H1 (cell line): Measurements from ENCODE around the gene CALHM5. TPM values are rescaled to one million over a fixed set of nuclear protein-coding genes. Genes with fewer than 3 reads are reported as not detected.
A peak's percentile ranks its signal among the peaks of the same experiment; 100 is the strongest.

ENCODE experiments used
- CTCF ChIA-PET: fragments of 300-600 bp; sonication (Branson Sonifier 250); formaldehyde crosslinking; loops from one replicate; lab custom pipeline; 2021; ENCODE audit not compliant: partially characterized antibody; lab: Charles Lee
- POLR2A ChIA-PET: fragments of 300-600 bp; sonication (Branson Sonifier 250); formaldehyde crosslinking; loops from one replicate; lab custom pipeline; 2021; ENCODE audit warnings: inconsistent platforms; ENCODE audit not compliant: partially characterized antibody; lab: Charles Lee
- DNase-seq, 2 experiments: peaks; one replicate each; pipeline versions ENCODE4 v3.0.0 to v3.0.0-alpha.2; 2010 to 2022; ENCODE audit warnings: low spot score in 2 of 2, low read depth in 1 of 2, mixed read lengths in 1 of 2
- FAIRE-seq: peaks from 2 replicates; lab custom pipeline; 2011; peaks lifted over from hg19 to GRCh38; lab: Jason Lieb, UNC
- H2AFZ ChIP-seq: 2 replicates; pipeline ENCODE4 v1.8.1; 2012; ENCODE audit warnings: low read length, inconsistent platforms
- H2AK5ac ChIP-seq: 2 replicates; pipeline ENCODE4 v1.6.1; 2013; ENCODE audit warnings: low read depth, low read length
- H2BK120ac ChIP-seq: replicated peaks from 2 replicates; pipeline ENCODE3; 2013; ENCODE audit warnings: low read depth, low read length, inconsistent platforms
- H2BK12ac ChIP-seq: 2 replicates; pipeline ENCODE4 v1.6.1; 2013; ENCODE audit warnings: low read depth, low read length
- H2BK15ac ChIP-seq: 2 replicates; pipeline ENCODE4 v1.6.1; 2013; ENCODE audit warnings: low read length
- H2BK20ac ChIP-seq: 2 replicates; pipeline ENCODE4 v1.6.1; 2013; ENCODE audit warnings: low read length
- H2BK5ac ChIP-seq: 2 replicates; pipeline ENCODE4 v1.6.1; 2013; ENCODE audit warnings: low read depth, low read length
- H3K14ac ChIP-seq: 2 replicates; pipeline ENCODE4 v1.6.1; 2013; ENCODE audit warnings: inconsistent platforms; ENCODE audit not compliant: insufficient read length
- H3K18ac ChIP-seq: 2 replicates; pipeline ENCODE4 v1.6.1; 2013; ENCODE audit warnings: low read length; ENCODE audit errors: extremely low read depth
- H3K23ac ChIP-seq: 2 replicates; pipeline ENCODE4 v1.6.1; 2013; ENCODE audit warnings: inconsistent platforms; ENCODE audit not compliant: insufficient read length
- H3K23me2 ChIP-seq: 2 replicates; pipeline ENCODE4 v1.6.1; 2013; ENCODE audit warnings: low read depth, low read length
- H3K27ac ChIP-seq: 2 replicates; pipeline ENCODE4 v1.6.1; 2011; ENCODE audit warnings: low read depth, low read length, inconsistent platforms
- H3K27me3 ChIP-seq, 4 experiments: replicated peaks in 1 of 4; 1 replicate in 1 of 4; 2 replicates in 3 of 4; pipeline versions ENCODE4 v1.6.1 to v1.8.1; 2011 to 2013; ENCODE audit warnings: low read length in 3 of 4, mild to moderate bottlenecking in 3 of 4, inconsistent platforms in 2 of 4, mixed read lengths in 2 of 4, moderate library complexity in 1 of 4; ENCODE audit not compliant: control insufficient read depth in 3 of 4, insufficient read depth in 3 of 4; ENCODE audit errors: extremely low read depth in 1 of 4
- H3K36me3 ChIP-seq, 4 experiments: 2 replicates each; pipeline versions ENCODE4 v1.6.1 to v1.8.1; 2011 to 2013; ENCODE audit warnings: mild to moderate bottlenecking in 4 of 4, low read length in 3 of 4, moderate library complexity in 2 of 4, control low read depth in 1 of 4, inconsistent platforms in 1 of 4; ENCODE audit not compliant: insufficient read depth in 4 of 4, control insufficient read depth in 2 of 4
- H3K4ac ChIP-seq: replicated peaks from 2 replicates; pipeline ENCODE3; 2013; ENCODE audit warnings: low read length, low read depth, mixed read lengths, inconsistent platforms; ENCODE audit not compliant: insufficient read length
- H3K4me1 ChIP-seq, 4 experiments: replicated peaks in 1 of 4; 1 replicate in 1 of 4; 2 replicates in 3 of 4; pipeline versions ENCODE4 v1.6.1 to v1.8.1; 2011 to 2013; ENCODE audit warnings: low read length in 3 of 4, inconsistent platforms in 2 of 4, mixed read lengths in 1 of 4; ENCODE audit not compliant: insufficient read depth in 4 of 4, control insufficient read depth in 3 of 4
- H3K4me2 ChIP-seq, 2 experiments: 2 replicates each; pipeline versions ENCODE4 v1.6.1 to v1.8.1; 2011 to 2013; ENCODE audit warnings: low read depth in 2 of 2, low read length in 2 of 2, control low read depth in 1 of 2, inconsistent platforms in 1 of 2, mild to moderate bottlenecking in 1 of 2; ENCODE audit not compliant: insufficient read depth in 1 of 2
- H3K4me3 ChIP-seq, 4 experiments: fragments of 200-600, 300-600 bp in 1 of 4; sonication (generic), shearing (Covaris generic), sonication (Bioruptor Twin) in 1 of 4; 2 replicates each; pipeline versions ENCODE4 v1.5.1 to v1.8.1; 2011 to 2016; ENCODE audit warnings: low read length in 4 of 4, low read depth in 3 of 4, control low read depth in 2 of 4, inconsistent platforms in 2 of 4, mild to moderate bottlenecking in 2 of 4, mixed read lengths in 1 of 4, moderate library complexity in 1 of 4; ENCODE audit not compliant: insufficient read depth in 2 of 4; ENCODE audit errors: extremely low read depth in 1 of 4
- H3K56ac ChIP-seq: replicated peaks from 2 replicates; pipeline ENCODE3; 2013; ENCODE audit warnings: low read depth, mild to moderate bottlenecking, mixed read lengths, low read length, inconsistent platforms; ENCODE audit not compliant: insufficient read length
- H3K79me1 ChIP-seq: 2 replicates; pipeline ENCODE4 v1.6.1; 2013; ENCODE audit warnings: low read depth, low read length, control low read depth
- H3K79me2 ChIP-seq, 2 experiments: 2 replicates each; pipeline versions ENCODE4 v1.6.1 to v1.8.1; 2012 to 2013; ENCODE audit warnings: low read length in 2 of 2, mild to moderate bottlenecking in 2 of 2, inconsistent platforms in 1 of 2; ENCODE audit not compliant: insufficient read depth in 2 of 2, control insufficient read depth in 1 of 2
- H3K9ac ChIP-seq, 4 experiments: replicated peaks in 1 of 4; 1 replicate in 1 of 4; 2 replicates in 3 of 4; pipeline versions ENCODE4 v1.6.1 to v1.8.1; 2011 to 2013; ENCODE audit warnings: low read depth in 3 of 4, low read length in 3 of 4, control low read depth in 2 of 4, mild to moderate bottlenecking in 2 of 4, moderate library complexity in 2 of 4, inconsistent platforms in 1 of 4; ENCODE audit errors: extremely low read depth in 1 of 4
- H3K9me3 ChIP-seq, 2 experiments: 2 replicates each; pipeline versions ENCODE4 v1.6.1 to v1.8.1; 2012 to 2013; ENCODE audit warnings: mild to moderate bottlenecking in 2 of 2, moderate library complexity in 2 of 2, control low read depth in 1 of 2, inconsistent platforms in 1 of 2, low read depth in 1 of 2, low read length in 1 of 2, mixed read lengths in 1 of 2; ENCODE audit not compliant: insufficient read depth in 2 of 2
- H4K20me1 ChIP-seq, 2 experiments: replicated peaks in 1 of 2; 2 replicates each; pipeline versions ENCODE3 to v1.8.1; 2011 to 2013; ENCODE audit warnings: inconsistent platforms in 2 of 2, low read length in 2 of 2, mild to moderate bottlenecking in 1 of 2; ENCODE audit not compliant: insufficient read depth in 2 of 2, control insufficient read depth in 1 of 2
- H4K5ac ChIP-seq: 2 replicates; pipeline ENCODE4 v1.6.1; 2013; ENCODE audit warnings: low read length, low read depth, mixed read lengths, inconsistent platforms; ENCODE audit not compliant: insufficient read length
- H4K8ac ChIP-seq: 2 replicates; pipeline ENCODE4 v1.8.0; 2013; ENCODE audit warnings: mild to moderate bottlenecking, moderate library complexity, low read length, inconsistent platforms; ENCODE audit not compliant: insufficient read depth; ENCODE audit errors: extremely low read depth
- H4K91ac ChIP-seq: replicated peaks from 2 replicates; pipeline ENCODE3; 2013; ENCODE audit warnings: low read length, mixed read lengths, inconsistent platforms; ENCODE audit not compliant: insufficient read length
- CTCF ChIP-seq, 3 experiments: IDR thresholded peaks; 1 replicate in 2 of 3; 2 replicates in 1 of 3; pipeline versions ENCODE4 v1.5.1 to v1.6.1; 2011; ENCODE audit warnings: low read length in 3 of 3, mild to moderate bottlenecking in 3 of 3, inconsistent platforms in 2 of 3, low read depth in 1 of 3, moderate library complexity in 1 of 3; ENCODE audit not compliant: insufficient read depth in 1 of 3; ENCODE audit errors: control extremely low read depth in 1 of 3
- HDAC6 ChIP-seq: IDR thresholded peaks from one replicate; pipeline ENCODE4 v1.7.1; 2012; ENCODE audit warnings: low read depth, mild to moderate bottlenecking, inconsistent platforms, low read length, moderate library complexity
- KDM1A ChIP-seq: fragments of 200-600, 300-600 bp; sonication (generic); IDR thresholded peaks from 2 replicates; pipeline ENCODE4 v1.7.1; 2016; ENCODE audit warnings: mild to moderate bottlenecking, low read length, borderline replicate concordance
- RAD21 ChIP-seq, 2 experiments: IDR thresholded peaks in 1 of 2; conservative IDR thresholded peaks in 1 of 2; 2 replicates each; pipeline ENCODE4 v1.6.1; 2011; ENCODE audit warnings: low read depth in 2 of 2, low read length in 2 of 2, improper control_type of control experiment in 1 of 2, inconsistent platforms in 1 of 2, mild to moderate bottlenecking in 1 of 2, moderate library complexity in 1 of 2
- SP1 ChIP-seq: IDR thresholded peaks from 2 replicates; pipeline ENCODE4 v1.6.1; 2011; ENCODE audit warnings: low read depth, low read length
- SRF ChIP-seq: IDR thresholded peaks from 2 replicates; pipeline ENCODE4 v1.6.1; 2011; ENCODE audit warnings: mild to moderate bottlenecking, low read depth, low read length, moderate library complexity
- TBP ChIP-seq: IDR thresholded peaks from 2 replicates; pipeline ENCODE4 v1.6.1; 2011; ENCODE audit warnings: low read depth, low read length, improper control_type of control experiment
- TCF12 ChIP-seq: IDR thresholded peaks from 2 replicates; pipeline ENCODE4 v1.6.1; 2011; ENCODE audit warnings: low read depth, mild to moderate bottlenecking, low read length
- WGBS, 2 experiments: shearing (Covaris generic) in 1 of 2; methylation state at CpG; one replicate each; pipeline versions ENCODE4 v1.1.6 to v1.1.7; 2013 to 2015; ENCODE audit warnings: low lambda C conversion rate in 2 of 2, mixed read lengths in 2 of 2, inconsistent platforms in 1 of 2, low coverage in 1 of 2, missing lambda C conversion rate in 1 of 2; ENCODE audit not compliant: insufficient replicate concordance in 2 of 2, insufficient coverage in 1 of 2, insufficient read length in 1 of 2; ENCODE audit errors: extremely low coverage in 1 of 2, missing lambda C conversion rate in 1 of 2; 5-methylcytosine and 5-hydroxymethylcytosine counted together
- polyA plus RNA-seq, 7 experiments: library from polyadenylated mRNA; depleted of rRNA in 3 of 7; stranded (reverse) in 5 of 7; unstranded in 2 of 7; fragments of >200 nt in 5 of 7; fragments of 200-250 nt in 2 of 7; gene quantifications; 1 replicate in 5 of 7; 2 replicates in 1 of 7; 4 replicates in 1 of 7; pipeline versions ENCODE4 v1.2.1 to v1.2.3, GENCODE V29; 2011 to 2013; ENCODE audit warnings: missing spikeins in 2 of 7, mixed read lengths in 2 of 7
- total RNA-seq: library from RNA; stranded (reverse); fragmentation: NEBNext Ultra II Directional; extraction: Animal tissue kit (Norgen Biotek cat#: 25700); gene quantifications from 2 replicates; pipeline ENCODE4 v1.2.1, GENCODE V29; 2021

Gene CALHM5
- total and polyA plus RNA-seq, 2 of the 8 experiments (the other 6 are each of a cell fraction or from before 2014, with no cell fraction given) = 0.05 to 0.09 TPM

GRCh38 chr6:116561377-116562018 is 50.1 kb downstream of the CALHM5 start:
- Histone ChIP-seq H3K27ac (no peak overlapping the region), H3K18ac (no peak overlapping the region), H3K23ac (no peak overlapping the region), H3K4me1 (no peaks in the 10 kb centered on the region), H3K4ac (no peak overlapping the region), H3K56ac (no peak overlapping the region), H3K79me2 (no peaks in the 10 kb centered on the region), H4K20me1 (no peaks in the 10 kb centered on the region), H4K8ac (no peak overlapping the region), H2AFZ (peak overlapping the region; percentile 94), H2BK12ac (no peak overlapping the region), H3K4me2 (peak overlapping the region in 1 of 2 experiments; percentile 23; a peak in 1 of 4 replicates), H2BK120ac (no peak overlapping the region), H3K79me1 (no peaks in the 10 kb centered on the region), H2BK20ac (no peak overlapping the region), H2BK15ac (no peak overlapping the region), H2AK5ac (no peak overlapping the region), H3K14ac (no peak overlapping the region), H3K36me3 (no peaks in the 10 kb centered on the region), H3K9me3 (no peaks in the 10 kb centered on the region), H3K9ac (peak overlapping the region in 1 of 4 experiments; percentile 34; a peak in 1 of 7 replicates), H4K91ac (no peak overlapping the region), H2BK5ac (no peak overlapping the region), H4K5ac (no peak overlapping the region), H3K4me3 (no peak overlapping the region; a peak in 1 of 8 replicates), H3K23me2 (no peaks in the 10 kb centered on the region), H3K27me3 (no peaks in the 10 kb centered on the region)
- ChIA-PET CTCF (interaction anchor here (0.6 to 6.7 kb wide), 58 partner anchors 7 to 359 kb away, joined by 3 to 59 read pairs (median 4); partner anchors contain the start of genes CALHM4, CALHM5, RWDD1 and TRAPPC3L), POLR2A (interaction anchor here (1.6 kb wide), 1 partner anchor 10 kb away, joined by 6 read pairs; the partner anchor contains the start of gene RWDD1)
- DNase-seq = peak in 1 of 2 experiments; percentile 83
- FAIRE-seq = peak; percentile 86
- WGBS, 2 experiments = 54% methylated on average over 9 of the region's 9 CpGs; no CpG with 5 or more reads in 1 of the 2 experiments
- peak; percentile 87 for TF ChIP-seq RAD21 (IDR thresholded peaks at IDR 0.05 in 1 of 2, conservative IDR thresholded peaks at IDR 0.05 in 1 of 2; ENCODE audit: low read depth in 2 of 2, low read length in 2 of 2)
- no peak for TF ChIP-seq SRF
- TF ChIP-seq SP1 = no peak
- no peak for TF ChIP-seq TBP
- no peak for TF ChIP-seq TCF12
- no peak for TF ChIP-seq KDM1A
- TF ChIP-seq HDAC6 = no peak
- peak; percentile 38 to 88 (median 84) for TF ChIP-seq CTCF (IDR thresholded peaks at IDR 0.05; ENCODE audit: control extremely low read depth in 1 of 3, insufficient read depth in 1 of 3, low read depth in 1 of 3, low read length in 3 of 3)
